HG02870 (cell line): ENCODE data around the gene CNPY4.
"Not testable (repeated sequence)": the region's sequence is repeated elsewhere in the genome, so short reads cannot be mapped to it uniquely, and the experiment has no call there.

Experiments used
- ATAC-seq: cut with Tn5 transposase; IDR thresholded peaks from one replicate; pipeline ENCODE4 v1.9.1; 2021; ENCODE audit warnings: mild to moderate bottlenecking, moderate library complexity; ENCODE audit not compliant: unreplicated experiment

Gene CNPY4

DNA sequence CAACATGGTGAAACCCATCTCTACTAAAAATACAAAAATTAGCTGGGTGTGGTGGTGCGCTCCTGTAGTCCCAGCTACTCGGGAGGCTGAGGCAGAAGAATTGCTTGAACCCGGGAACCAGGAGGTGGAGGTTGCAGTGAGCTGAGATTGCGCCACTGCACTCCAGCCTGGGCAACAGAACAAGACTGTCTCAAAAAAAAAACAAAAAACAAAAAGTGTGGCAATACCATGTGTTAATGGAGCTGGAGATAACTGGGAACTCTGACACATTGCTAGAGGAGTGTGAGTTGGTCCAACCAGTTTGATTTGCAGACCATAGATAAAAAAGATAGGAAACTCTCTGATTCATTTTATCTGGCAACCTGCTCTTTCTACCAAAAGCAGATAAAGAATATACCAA, 26.9 kb downstream of the CNPY4 start:
- ATAC-seq, result not testable (repeated sequence)

DNA sequence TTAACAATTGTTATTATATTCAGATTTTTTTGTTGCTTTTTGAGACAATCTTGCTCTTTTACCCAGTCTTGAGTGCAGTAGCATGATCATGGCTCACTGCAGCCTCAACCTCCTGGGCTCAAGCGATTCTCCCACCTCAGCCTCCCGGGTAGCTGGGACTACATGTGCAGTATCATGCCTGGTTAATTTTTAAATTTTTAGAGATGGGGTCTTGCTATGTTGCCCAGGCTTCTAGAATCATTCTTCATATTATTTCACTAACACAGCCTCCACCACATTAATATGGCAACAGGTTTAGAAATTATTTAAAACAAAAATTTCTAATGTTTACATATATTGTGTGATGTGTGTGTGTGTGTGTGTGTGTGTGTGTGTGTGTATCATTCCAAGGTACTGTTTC, 27.8 kb downstream of the CNPY4 start:
- no peak for ATAC-seq

DNA sequence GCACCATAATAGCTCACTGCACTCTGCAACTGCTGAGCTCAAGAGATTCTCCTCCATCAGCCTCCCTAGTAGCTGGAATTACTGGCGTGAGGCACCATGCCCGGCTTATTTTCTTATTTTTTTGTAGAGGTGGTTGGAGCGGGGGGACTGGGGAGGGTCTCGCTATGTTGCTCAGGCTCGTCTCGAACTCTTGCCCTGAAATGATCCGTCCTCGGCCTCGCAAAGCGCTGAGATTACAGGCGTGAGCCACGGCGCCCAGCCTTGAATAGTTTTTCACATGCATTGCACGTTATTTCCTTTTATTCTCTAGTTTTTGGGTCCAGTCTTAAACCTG, 28.8 kb downstream of the CNPY4 start:
- no peak for ATAC-seq

DNA sequence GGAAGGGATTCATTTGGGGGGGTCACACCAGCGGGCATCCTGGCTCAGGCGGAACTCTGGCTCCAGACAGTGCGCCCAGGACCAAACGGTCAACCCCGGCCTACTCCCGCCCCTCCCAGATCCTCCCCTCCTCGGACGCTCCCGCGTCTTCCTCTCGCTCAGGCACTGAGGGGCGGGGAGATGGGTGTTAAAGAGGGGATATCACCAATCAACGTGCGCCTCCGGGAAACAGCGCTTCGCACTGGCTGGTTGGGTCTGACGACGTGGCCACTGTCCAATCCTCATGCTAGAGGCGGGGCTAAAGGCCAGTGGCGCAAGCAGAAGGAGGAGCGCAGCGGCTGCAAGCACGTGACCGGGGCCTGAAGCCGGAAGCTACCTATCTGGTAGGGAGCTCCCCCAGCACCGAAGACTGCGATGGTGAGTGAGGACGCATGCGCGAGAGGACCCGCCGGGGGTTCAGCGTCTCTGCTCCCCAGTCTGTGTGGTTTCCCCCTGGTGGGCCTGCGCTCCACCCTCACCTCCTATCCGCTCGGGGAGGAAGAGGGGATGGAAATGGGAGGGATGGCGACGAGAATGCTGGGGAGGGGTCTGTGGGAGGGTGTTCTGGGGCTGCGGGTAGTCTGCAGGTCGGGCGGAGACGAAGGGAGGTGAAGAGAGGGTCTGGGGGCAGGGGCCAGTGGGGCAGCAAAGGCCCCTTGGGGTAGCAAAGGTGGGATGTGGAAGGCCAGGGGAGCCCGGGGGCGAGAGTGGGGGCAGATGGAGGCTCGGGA, 29.3 kb downstream of the CNPY4 start, which contains the start of gene LAMTOR4:
TSS of gene LAMTOR4 (plus strand) at position 360 of the 770 bp plus-strand sequence. CDS start at position 415, 55 bp downstream.
- ATAC-seq, result peak; percentile 98

DNA sequence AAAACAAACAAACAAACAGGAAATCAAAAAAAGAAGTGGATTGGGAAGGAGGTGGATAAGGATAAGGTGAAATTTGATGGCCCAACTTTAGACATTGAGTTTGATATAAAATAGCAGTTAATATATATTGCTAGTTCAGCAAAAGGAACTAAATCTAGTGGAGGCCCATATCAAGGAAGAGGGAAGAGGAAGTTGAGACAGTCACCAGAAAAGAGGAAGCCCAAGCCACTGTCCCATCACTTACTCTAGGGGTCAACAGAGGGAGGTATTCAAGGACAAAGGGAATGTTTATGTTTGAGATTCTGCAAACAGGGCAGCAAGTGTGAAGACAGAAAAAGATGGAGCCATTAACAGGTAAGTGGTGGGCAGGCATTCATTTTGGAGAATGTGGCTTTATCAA, 33.0 kb downstream of the CNPY4 start:
- ATAC-seq, result no peak

GRCh38 chr7:100152937-100153666, 33.7 kb downstream of the CNPY4 start:
- ATAC-seq, result no peak

DNA sequence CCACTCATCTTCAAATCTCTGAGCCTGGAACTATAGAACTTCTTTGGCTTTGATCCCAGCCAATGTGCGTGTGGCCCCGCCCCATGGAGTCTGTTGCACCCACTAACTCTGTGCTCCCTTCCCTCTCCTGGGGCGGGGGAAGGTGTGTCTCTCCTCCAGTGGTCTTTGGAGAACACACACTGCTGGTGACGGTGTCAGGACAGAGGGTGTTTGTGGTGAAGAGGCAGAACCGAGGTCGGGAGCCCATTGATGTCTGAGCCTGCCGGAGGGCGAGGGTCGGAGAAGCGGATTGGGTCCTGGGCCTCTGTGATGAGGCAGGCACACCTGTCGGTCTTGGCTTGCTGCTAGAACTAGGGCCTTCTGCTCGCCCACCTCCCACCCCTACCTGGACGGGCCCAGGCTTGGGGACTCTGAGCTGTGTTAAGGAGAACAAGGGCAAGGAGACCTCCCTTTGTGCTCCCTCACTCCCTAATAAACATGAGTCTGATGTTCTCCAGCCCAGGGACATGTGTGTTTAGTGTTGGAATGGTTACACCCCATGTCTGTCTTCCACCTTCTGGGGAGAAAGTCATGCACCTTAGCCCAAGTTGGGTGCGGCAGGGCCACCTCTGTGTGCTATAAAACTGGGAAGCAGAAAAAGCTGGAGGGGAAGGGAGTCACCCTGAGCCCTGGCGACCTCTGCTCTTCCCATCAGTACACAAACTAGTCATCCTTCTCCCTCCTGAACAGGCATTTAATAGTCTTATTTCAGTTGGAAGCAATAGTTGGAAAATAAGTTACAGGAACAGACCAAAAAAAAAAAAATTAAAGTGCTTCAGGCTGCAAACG, 34.5 kb downstream of the CNPY4 start:
- ATAC-seq, result no peak

- ATAC-seq, result no peak
These were observed 35.4 kb downstream of the CNPY4 start for GRCh38 chr7:100154651-100155491.

DNA sequence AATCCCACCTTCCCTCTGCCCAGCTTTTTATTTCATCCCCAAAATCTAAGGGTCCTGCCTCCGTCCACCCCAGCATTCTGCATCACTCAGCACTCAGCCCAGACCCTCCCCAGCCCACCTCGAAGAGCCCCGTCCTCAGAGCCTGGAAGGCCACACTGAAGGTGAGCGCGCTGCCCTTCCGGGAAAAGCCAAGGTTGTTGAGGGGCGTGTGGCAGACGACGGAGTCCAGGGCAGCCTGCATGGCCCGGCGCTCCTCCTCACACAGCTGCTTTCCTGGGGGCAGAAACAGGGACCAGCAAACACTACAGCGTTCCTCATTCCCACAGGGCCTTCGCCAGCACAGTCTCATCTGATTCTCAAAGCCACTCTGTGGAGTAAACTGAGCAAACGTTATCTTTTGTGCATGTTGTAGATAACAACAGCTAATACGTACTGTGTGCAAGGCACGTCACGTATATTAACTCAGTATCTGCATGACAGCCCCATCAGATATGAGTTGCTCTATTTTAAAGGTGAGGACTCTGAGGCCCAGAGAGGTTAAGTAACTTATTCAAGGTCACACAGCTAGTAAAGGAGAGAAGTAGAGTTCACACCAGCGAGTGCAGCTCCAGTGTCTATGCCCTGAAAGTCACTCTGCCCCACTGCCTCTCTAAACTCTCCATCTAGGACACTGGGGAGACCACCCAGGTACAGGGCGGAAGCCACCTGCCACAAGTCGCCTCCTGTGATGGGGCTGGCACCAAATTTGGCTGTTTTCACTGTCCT, 36.3 kb downstream of the CNPY4 start:
- no peak for ATAC-seq

- no peak for ATAC-seq
These were observed 37.1 kb downstream of the CNPY4 start for GRCh38 chr7:100156331-100157068.

DNA sequence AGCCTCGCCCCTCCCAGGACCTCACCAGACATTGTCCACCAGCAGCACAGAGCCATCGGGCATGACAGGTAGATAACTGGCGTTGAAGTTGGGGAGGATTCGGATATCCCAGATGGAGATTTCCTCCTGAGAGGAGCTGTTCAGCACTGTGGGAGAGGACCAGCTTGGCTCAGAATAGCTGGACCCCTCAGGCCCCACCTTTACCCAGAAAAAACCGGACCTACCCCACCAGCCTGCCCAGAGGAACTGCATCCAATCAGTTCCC, 37.6 kb downstream of the CNPY4 start:
- ATAC-seq, result no peak

DNA sequence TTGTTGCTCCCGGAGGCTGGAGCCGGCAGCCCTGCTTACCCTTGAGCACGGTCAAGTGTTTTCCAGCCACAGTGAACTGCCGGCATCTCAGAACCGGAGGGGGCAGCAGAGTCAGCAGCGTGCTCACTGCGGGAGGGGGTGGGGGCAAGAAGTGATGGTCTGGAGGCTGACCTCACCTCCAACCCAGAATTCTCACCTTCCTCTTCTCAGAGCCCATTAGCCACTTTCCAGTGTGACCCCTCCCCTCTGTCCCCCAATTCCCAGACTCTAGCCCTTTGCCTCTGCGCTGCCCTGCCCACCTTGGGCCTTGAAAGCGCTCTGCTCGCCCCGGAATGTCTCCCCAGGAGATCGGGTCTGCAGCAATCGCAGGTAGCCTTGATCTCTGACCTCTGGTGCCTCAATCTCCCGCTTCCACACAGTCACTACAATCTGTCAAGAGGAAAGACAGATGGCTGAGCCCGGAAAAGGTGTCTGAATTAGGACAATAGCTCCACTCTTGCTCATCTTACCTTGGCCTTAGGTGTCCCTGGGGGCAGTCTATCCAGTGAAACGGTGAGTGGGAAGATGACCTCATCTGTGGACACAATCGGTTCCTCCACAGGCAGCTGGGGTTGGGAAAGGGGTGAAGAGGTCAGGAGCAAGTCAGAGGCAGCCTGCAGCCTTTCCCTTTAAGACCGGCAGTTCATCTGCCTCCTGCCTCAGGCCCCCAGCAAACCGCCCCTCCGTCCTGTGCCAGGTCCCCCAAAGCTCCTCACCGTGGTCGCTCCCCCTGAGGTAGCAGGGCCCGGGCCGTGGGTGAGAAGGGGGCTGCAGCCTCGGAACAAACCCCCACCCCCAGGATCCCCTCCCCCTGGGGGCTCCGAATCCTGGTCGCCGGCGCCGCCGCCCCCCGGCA, 38.1 kb downstream of the CNPY4 start:
- no peak for ATAC-seq

GRCh38 chr7:100158229-100159098, 39.0 kb downstream of the CNPY4 start, which contains the start of gene TRAPPC14:
Gene TRAPPC14 (minus strand): TSS chr7:100158723. CDS start chr7:100158499, 224 bp downstream.
- ATAC-seq, result peak; percentile 72

- no peak for ATAC-seq
These were observed 39.7 kb downstream of the CNPY4 start for GRCh38 chr7:100159099-100159623.

- ATAC-seq, result no peak
These were observed 40.6 kb downstream of the CNPY4 start for GRCh38 chr7:100160067-100160466.

DNA sequence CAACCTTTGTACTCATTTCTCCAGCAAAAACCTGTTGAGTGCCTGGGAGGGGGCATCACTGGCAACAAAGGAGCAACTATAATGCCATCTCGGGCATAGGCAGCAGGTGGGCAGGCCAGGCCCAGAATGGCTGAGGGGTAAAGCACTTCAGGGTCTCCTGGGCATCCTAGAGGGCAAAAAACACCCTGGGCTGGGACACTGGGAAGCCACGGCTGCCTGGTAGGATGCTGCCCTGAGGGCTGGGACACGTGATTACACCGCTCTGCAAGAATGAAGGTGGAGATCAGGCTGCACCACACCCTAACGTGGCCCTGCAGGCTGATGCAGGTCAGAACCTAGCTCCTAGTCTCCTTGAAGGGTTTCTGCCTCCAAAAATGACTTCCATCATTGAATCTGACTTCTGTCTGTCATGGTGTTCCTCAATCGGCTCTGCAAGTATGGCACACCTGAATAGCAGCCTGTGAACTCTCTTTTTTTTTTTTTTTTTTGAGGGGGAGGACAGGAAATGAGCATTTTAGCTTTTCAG, 43.6 kb downstream of the CNPY4 start:
- ATAC-seq, result no peak

DNA sequence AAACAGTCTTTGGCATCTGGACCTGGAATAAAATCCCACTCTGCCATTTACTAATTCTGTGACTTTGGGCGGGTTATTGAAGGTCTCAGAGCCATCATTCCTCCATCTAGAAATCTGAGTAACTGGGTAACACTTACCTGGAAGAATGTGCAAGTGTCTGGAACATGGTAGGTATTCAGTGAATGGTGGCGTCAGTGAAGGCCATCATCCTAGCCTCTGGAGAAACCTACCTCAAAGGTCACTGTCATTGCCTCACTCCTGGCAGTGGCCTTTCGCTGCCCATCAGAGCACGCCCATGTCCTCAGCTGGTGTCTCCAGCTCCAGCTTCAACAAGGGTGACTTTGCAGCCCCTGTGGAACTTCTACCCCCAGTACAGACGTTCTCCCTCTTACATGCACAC, 44.4 kb downstream of the CNPY4 start:
- no peak for ATAC-seq
